Measurements from ENCODE around the gene CNNM1. TPM values are rescaled to one million over a fixed set of nuclear protein-coding genes. Genes with fewer than 3 reads are reported as not detected.

Gene CNNM1
- total and polyA plus RNA-seq, 2 donors from 2014 or later = 0.49 to 0.85 TPM

DNA sequence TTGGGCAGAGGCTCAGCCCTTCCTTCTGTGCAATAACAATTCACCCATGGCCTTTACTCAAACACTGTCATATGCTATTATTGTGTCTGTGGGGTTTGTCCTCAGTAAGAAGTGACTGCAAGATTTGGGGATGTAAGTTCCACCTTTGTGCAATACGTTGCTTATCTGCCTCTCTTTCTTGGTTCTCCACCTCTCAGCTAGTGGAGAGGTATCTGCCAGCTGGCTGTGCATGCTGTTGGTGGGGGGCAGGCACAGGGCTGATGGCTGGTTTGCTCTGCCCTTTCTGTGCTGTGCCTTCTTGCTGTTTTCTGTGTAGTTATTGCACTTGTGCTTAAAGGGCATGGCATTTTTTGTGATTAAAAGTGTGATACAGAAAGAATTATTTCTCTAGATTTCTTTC is 36.2 kb downstream of the CNNM1 start:
- no peaks in the 10 kb centered on the region for H3K9me3 ChIP-seq (ENCODE audit: control insufficient read depth in 2 of 3, insufficient read depth in 1 of 3, low read length in 3 of 3)
- no peaks in the 10 kb centered on the region for H3K36me3 ChIP-seq (ENCODE audit: control insufficient read depth in 2 of 3, insufficient read depth in 3 of 3, low read length in 3 of 3)
- TF ChIP-seq, protein P1, sequence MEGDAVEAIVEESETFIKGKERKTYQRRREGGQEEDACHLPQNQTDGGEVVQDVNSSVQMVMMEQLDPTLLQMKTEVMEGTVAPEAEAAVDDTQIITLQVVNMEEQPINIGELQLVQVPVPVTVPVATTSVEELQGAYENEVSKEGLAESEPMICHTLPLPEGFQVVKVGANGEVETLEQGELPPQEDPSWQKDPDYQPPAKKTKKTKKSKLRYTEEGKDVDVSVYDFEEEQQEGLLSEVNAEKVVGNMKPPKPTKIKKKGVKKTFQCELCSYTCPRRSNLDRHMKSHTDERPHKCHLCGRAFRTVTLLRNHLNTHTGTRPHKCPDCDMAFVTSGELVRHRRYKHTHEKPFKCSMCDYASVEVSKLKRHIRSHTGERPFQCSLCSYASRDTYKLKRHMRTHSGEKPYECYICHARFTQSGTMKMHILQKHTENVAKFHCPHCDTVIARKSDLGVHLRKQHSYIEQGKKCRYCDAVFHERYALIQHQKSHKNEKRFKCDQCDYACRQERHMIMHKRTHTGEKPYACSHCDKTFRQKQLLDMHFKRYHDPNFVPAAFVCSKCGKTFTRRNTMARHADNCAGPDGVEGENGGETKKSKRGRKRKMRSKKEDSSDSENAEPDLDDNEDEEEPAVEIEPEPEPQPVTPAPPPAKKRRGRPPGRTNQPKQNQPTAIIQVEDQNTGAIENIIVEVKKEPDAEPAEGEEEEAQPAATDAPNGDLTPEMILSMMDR (IDR thresholded peaks at IDR 0.05; ENCODE audit: borderline replicate concordance, extremely low read depth, insufficient read depth) = no peak
- H3K9ac ChIP-seq (ENCODE audit: low read length in 3 of 3) = no peak overlapping the region
- H3K27ac ChIP-seq (ENCODE audit: low read depth in 2 of 2, low read length in 2 of 2) = no peak overlapping the region
- H3K4me1 ChIP-seq (ENCODE audit: control insufficient read depth in 2 of 3, insufficient read depth in 2 of 3, low read depth in 1 of 3, low read length in 3 of 3) = no peaks in the 10 kb centered on the region
- no peak for DNase-seq
- H3K27me3 ChIP-seq (ENCODE audit: control insufficient read depth, insufficient read depth, low read length) = no peaks in the 10 kb centered on the region
- FAIRE-seq = no peak
- intact Hi-C loops (cut with DNase I) = no loop called here
- no peak overlapping the region for H3K4me3 ChIP-seq (ENCODE audit: low read length in 3 of 3)

DNA sequence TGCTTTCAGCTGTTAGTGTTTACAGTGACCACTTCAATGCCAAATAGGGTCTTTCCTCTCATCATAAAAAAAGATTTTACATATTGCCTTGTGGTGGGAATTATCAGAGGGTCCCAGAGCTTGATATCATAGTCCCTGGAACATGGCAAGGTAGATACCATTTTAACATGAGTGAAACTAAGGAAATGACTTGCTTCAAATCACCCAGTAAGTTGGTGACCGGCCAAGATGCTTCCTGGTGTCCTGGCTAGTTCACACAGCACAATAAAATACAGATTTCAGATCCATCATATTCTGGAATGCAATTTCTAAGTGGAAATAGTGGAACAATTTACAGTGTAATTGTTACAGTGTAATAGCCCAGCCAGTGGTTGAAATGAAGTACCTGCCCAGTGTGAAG is 36.6 kb downstream of the CNNM1 start:
- Histone ChIP-seq H3K36me3 (ENCODE audit: control insufficient read depth in 2 of 3, insufficient read depth in 3 of 3, low read length in 3 of 3) (no peaks in the 10 kb centered on the region), H3K4me1 (ENCODE audit: control insufficient read depth in 2 of 3, insufficient read depth in 2 of 3, low read depth in 1 of 3, low read length in 3 of 3) (no peaks in the 10 kb centered on the region), H3K27me3 (ENCODE audit: control insufficient read depth, insufficient read depth, low read length) (no peaks in the 10 kb centered on the region), H3K27ac (ENCODE audit: low read depth in 2 of 2, low read length in 2 of 2) (no peak overlapping the region), H3K9me3 (ENCODE audit: control insufficient read depth in 2 of 3, insufficient read depth in 1 of 3, low read length in 3 of 3) (no peaks in the 10 kb centered on the region), H3K4me3 (ENCODE audit: low read length in 3 of 3) (no peak overlapping the region), H3K9ac (ENCODE audit: low read length in 3 of 3) (no peak overlapping the region)
- FAIRE-seq = no peak
- intact Hi-C loops (cut with DNase I) = no loop called here
- TF ChIP-seq, protein P1 (IDR thresholded peaks at IDR 0.05; ENCODE audit: borderline replicate concordance, extremely low read depth, insufficient read depth) = no peak
- DNase-seq = no peak

- no peak overlapping the region for H3K9ac ChIP-seq (ENCODE audit: low read length in 3 of 3)
- intact Hi-C loops (cut with DNase I) = no loop called here
- no peak overlapping the region for H3K27ac ChIP-seq (ENCODE audit: low read depth in 2 of 2, low read length in 2 of 2)
- H3K9me3 ChIP-seq (ENCODE audit: control insufficient read depth in 2 of 3, insufficient read depth in 1 of 3, low read length in 3 of 3) = no peaks in the 10 kb centered on the region
- no peaks in the 10 kb centered on the region for H3K4me1 ChIP-seq (ENCODE audit: control insufficient read depth in 2 of 3, insufficient read depth in 2 of 3, low read depth in 1 of 3, low read length in 3 of 3)
- FAIRE-seq = no peak
- no peak overlapping the region for H3K4me3 ChIP-seq (ENCODE audit: low read length in 3 of 3)
- DNase-seq = no peak
- no peaks in the 10 kb centered on the region for H3K27me3 ChIP-seq (ENCODE audit: control insufficient read depth, insufficient read depth, low read length)
- H3K36me3 ChIP-seq (ENCODE audit: control insufficient read depth in 2 of 3, insufficient read depth in 3 of 3, low read length in 3 of 3) = no peaks in the 10 kb centered on the region
- TF ChIP-seq, protein P1 (IDR thresholded peaks at IDR 0.05; ENCODE audit: borderline replicate concordance, extremely low read depth, insufficient read depth) = no peak
Observed at GRCh38 chr10:99366666-99367065, 37.5 kb downstream of the CNNM1 start.

- TF ChIP-seq, protein P1 (IDR thresholded peaks at IDR 0.05; ENCODE audit: borderline replicate concordance, extremely low read depth, insufficient read depth) = no peak
- DNase-seq = no peak
- no peak overlapping the region for H3K4me3 ChIP-seq (ENCODE audit: low read length in 3 of 3)
- no peak for FAIRE-seq
- no peaks in the 10 kb centered on the region for H3K36me3 ChIP-seq (ENCODE audit: control insufficient read depth in 2 of 3, insufficient read depth in 3 of 3, low read length in 3 of 3)
- no peak overlapping the region for H3K9ac ChIP-seq (ENCODE audit: low read length in 3 of 3)
- H3K4me1 ChIP-seq (ENCODE audit: control insufficient read depth in 2 of 3, insufficient read depth in 2 of 3, low read depth in 1 of 3, low read length in 3 of 3) = no peaks in the 10 kb centered on the region
- no peak overlapping the region for H3K27ac ChIP-seq (ENCODE audit: low read depth in 2 of 2, low read length in 2 of 2)
- intact Hi-C loops (cut with DNase I) = no loop called here
- no peaks in the 10 kb centered on the region for H3K27me3 ChIP-seq (ENCODE audit: control insufficient read depth, insufficient read depth, low read length)
- H3K9me3 ChIP-seq (ENCODE audit: control insufficient read depth in 2 of 3, insufficient read depth in 1 of 3, low read length in 3 of 3) = no peaks in the 10 kb centered on the region
Observed at GRCh38 chr10:99368646-99369045, 39.5 kb downstream of the CNNM1 start.

All from kidney (tissue), 14 donors.